H9 (cell line): Measurements from ENCODE around the gene LRRC36. TPM values are rescaled to one million over a fixed set of nuclear protein-coding genes. Genes with fewer than 3 reads are reported as not detected.

Source experiments
- DNase-seq: peaks from one replicate; pipeline ENCODE4 v3.0.0-alpha.2; 2017
- H2AFZ ChIP-seq: one replicate; pipeline ENCODE4 v1.6.1; 2013; ENCODE audit warnings: mild to moderate bottlenecking, low read length, control low read depth, moderate library complexity
- H2AK5ac ChIP-seq: 2 replicates; pipeline ENCODE4 v1.6.1; 2013; ENCODE audit warnings: low read length, control low read depth, mixed read lengths; ENCODE audit not compliant: insufficient read length
- H2BK120ac ChIP-seq: one replicate; pipeline ENCODE4 v1.6.1; 2013; ENCODE audit warnings: low read depth, mild to moderate bottlenecking, low read length, control low read depth, inconsistent platforms; ENCODE audit not compliant: poor library complexity, severe bottlenecking
- H2BK12ac ChIP-seq: 2 replicates; pipeline ENCODE4 v1.6.1; 2013; ENCODE audit warnings: low read length, control low read depth, mixed read lengths, low read depth; ENCODE audit not compliant: insufficient read length
- H2BK15ac ChIP-seq: 2 replicates; pipeline ENCODE4 v1.6.1; 2013; ENCODE audit warnings: low read depth, low read length, control low read depth
- H2BK20ac ChIP-seq: one replicate; pipeline ENCODE4 v1.6.1; 2013; ENCODE audit warnings: low read depth, mild to moderate bottlenecking, low read length, control low read depth, inconsistent platforms; ENCODE audit not compliant: poor library complexity, severe bottlenecking
- H2BK5ac ChIP-seq: 2 replicates; pipeline ENCODE4 v1.6.1; 2013; ENCODE audit warnings: low read length, control low read depth, mixed read lengths; ENCODE audit not compliant: insufficient read length
- H3K14ac ChIP-seq: 2 replicates; pipeline ENCODE4 v1.6.1; 2013; ENCODE audit warnings: low read length, control low read depth; ENCODE audit not compliant: insufficient read depth
- H3K18ac ChIP-seq: 2 replicates; pipeline ENCODE4 v1.6.1; 2013; ENCODE audit warnings: low read depth, mild to moderate bottlenecking, mixed read lengths, low read length, control low read depth; ENCODE audit not compliant: insufficient read length
- H3K23ac ChIP-seq: 2 replicates; pipeline ENCODE4 v1.6.1; 2013; ENCODE audit warnings: low read length, control low read depth, mixed read lengths, low read depth; ENCODE audit not compliant: insufficient read length
- H3K23me2 ChIP-seq: 2 replicates; pipeline ENCODE4 v1.6.1; 2013; ENCODE audit warnings: low read depth, mild to moderate bottlenecking, mixed read lengths, low read length, control low read depth; ENCODE audit not compliant: insufficient read length, poor library complexity, severe bottlenecking
- H3K27ac ChIP-seq: 2 replicates; pipeline ENCODE4 v1.5.1; 2013; ENCODE audit warnings: low read length, control low read depth, mixed read lengths, low read depth; ENCODE audit not compliant: insufficient read length
- H3K27me3 ChIP-seq: 2 replicates; pipeline ENCODE4 v1.6.1; 2013; ENCODE audit warnings: low read length, control low read depth, inconsistent platforms; ENCODE audit not compliant: insufficient read depth
- H3K4ac ChIP-seq: 2 replicates; pipeline ENCODE4 v1.6.1; 2013; ENCODE audit warnings: low read depth, mild to moderate bottlenecking, control low read depth, inconsistent platforms, low read length, moderate library complexity
- H3K4me1 ChIP-seq: 2 replicates; pipeline ENCODE4 v1.6.1; 2013; ENCODE audit warnings: low read length, control low read depth, inconsistent platforms; ENCODE audit not compliant: insufficient read depth
- H3K4me2 ChIP-seq: 2 replicates; pipeline ENCODE4 v1.6.1; 2013; ENCODE audit warnings: low read length, control low read depth, mixed read lengths; ENCODE audit not compliant: insufficient read length, insufficient read depth
- H3K56ac ChIP-seq: 2 replicates; pipeline ENCODE4 v1.6.1; 2013; ENCODE audit warnings: low read depth, mild to moderate bottlenecking, mixed read lengths, low read length, control low read depth; ENCODE audit not compliant: insufficient read length
- H3K79me1 ChIP-seq: 2 replicates; pipeline ENCODE4 v1.6.1; 2013; ENCODE audit warnings: low read depth, mild to moderate bottlenecking, moderate library complexity, low read length, control low read depth, inconsistent platforms; ENCODE audit not compliant: insufficient read depth, poor library complexity, severe bottlenecking
- H3K79me2 ChIP-seq: 2 replicates; pipeline ENCODE4 v1.6.1; 2013; ENCODE audit warnings: low read length, control low read depth, inconsistent platforms; ENCODE audit not compliant: insufficient read depth
- H3K9ac ChIP-seq: 2 replicates; pipeline ENCODE4 v1.6.1; 2013; ENCODE audit warnings: low read length, control low read depth, mixed read lengths; ENCODE audit not compliant: insufficient read length; ENCODE audit errors: extremely low read depth
- H3K9me3 ChIP-seq: one replicate; pipeline ENCODE4 v1.6.1; 2013; ENCODE audit warnings: low read depth, low read length, inconsistent platforms; ENCODE audit not compliant: control insufficient read depth
- H3T11ph ChIP-seq: one replicate; pipeline ENCODE4 v1.6.1; 2013; ENCODE audit warnings: mild to moderate bottlenecking, low read length, control low read depth, inconsistent platforms
- H4K20me1 ChIP-seq: one replicate; pipeline ENCODE4 v1.6.1; 2013; ENCODE audit not compliant: control insufficient read depth, insufficient read length, insufficient read depth
- H4K5ac ChIP-seq: 2 replicates; pipeline ENCODE4 v1.6.1; 2013; ENCODE audit warnings: low read depth, mild to moderate bottlenecking, mixed read lengths, low read length, control low read depth; ENCODE audit not compliant: insufficient read length
- H4K8ac ChIP-seq: replicated peaks from 2 replicates; pipeline ENCODE4 v1.6.1; 2013; ENCODE audit warnings: low read length, control low read depth, mixed read lengths, low read depth; ENCODE audit not compliant: insufficient read length
- H4K91ac ChIP-seq: 2 replicates; pipeline ENCODE4 v1.6.1; 2013; ENCODE audit warnings: low read depth, mild to moderate bottlenecking, moderate library complexity, mixed read lengths, low read length, control low read depth; ENCODE audit not compliant: insufficient read length
- H3K27ac Mint-ChIP-seq, 3 experiments: 2 replicates in 2 of 3; 3 replicates in 1 of 3; pipeline ENCODE4 v1.8.0; 2020 to 2021; ENCODE audit warnings: mixed read lengths in 3 of 3, mild to moderate bottlenecking in 1 of 3, moderate library complexity in 1 of 3
- H3K27me3 Mint-ChIP-seq: 2 replicates; pipeline ENCODE4 v1.8.0; 2021; ENCODE audit warnings: low read depth, mild to moderate bottlenecking, moderate library complexity, mixed read lengths
- H3K36me3 Mint-ChIP-seq, 3 experiments: 2 replicates in 2 of 3; 3 replicates in 1 of 3; pipeline ENCODE4 v1.8.0; 2020 to 2021; ENCODE audit warnings: low read depth in 3 of 3, mixed read lengths in 3 of 3; ENCODE audit not compliant: insufficient read depth in 1 of 3
- H3K4me1 Mint-ChIP-seq, 2 experiments: 2 replicates each; pipeline ENCODE4 v1.8.0; 2020; ENCODE audit warnings: mixed read lengths in 2 of 2
- H3K4me3 Mint-ChIP-seq, 2 experiments: 2 replicates in 1 of 2; 3 replicates in 1 of 2; pipeline ENCODE4 v1.8.0; 2020 to 2021; ENCODE audit warnings: mild to moderate bottlenecking in 2 of 2, mixed read lengths in 2 of 2, moderate library complexity in 1 of 2
- H3K9me3 Mint-ChIP-seq, 2 experiments: 2 replicates in 1 of 2; 3 replicates in 1 of 2; pipeline ENCODE4 v1.8.0; 2020; ENCODE audit warnings: mild to moderate bottlenecking in 2 of 2, mixed read lengths in 2 of 2, moderate library complexity in 1 of 2
- CTCF ChIP-seq: fragments of 200-600 bp; sonication (generic); conservative IDR thresholded peaks from 3 replicates; pipeline ENCODE4 v1.8.0; 2021; ENCODE audit warnings: antibody characterized with exemption, mild to moderate bottlenecking
- WGBS: extraction: QIAGEN DNeasy Blood & Tissue Kit; methylation state at CpG from one replicate; pipeline ENCODE4 v1.1.7; 2013; ENCODE audit warnings: missing lambda C conversion rate, low lambda C conversion rate, mixed read lengths; ENCODE audit not compliant: insufficient read length; ENCODE audit errors: extremely low coverage; 5-methylcytosine and 5-hydroxymethylcytosine counted together
- total RNA-seq: library from RNA; stranded (reverse); gene quantifications from 2 replicates; pipeline ENCODE4 v1.2.1, GENCODE V29; 2021

The LRRC36 gene
- total RNA-seq, 1 experiment from 2014 or later, result not detected

- Histone ChIP-seq H4K5ac (no peak overlapping the region), H3K9me3 (no peaks in the 10 kb centered on the region), H3K56ac (no peak overlapping the region), H3K23ac (no peak overlapping the region), H4K20me1 (no peaks in the 10 kb centered on the region), H4K8ac (no peak overlapping the region), H3K23me2 (peaks cover 6% of the 10 kb centered on the region), H4K91ac (no peak overlapping the region), H3K4me2 (no peak overlapping the region), H2BK5ac (no peak overlapping the region), H3K9ac (no peak overlapping the region), H3K14ac (no peak overlapping the region), H2AFZ (no peak overlapping the region), H3K4ac (no peak overlapping the region), H3K27me3 (no peaks in the 10 kb centered on the region), H3T11ph (no peak overlapping the region), H3K79me2 (no peaks in the 10 kb centered on the region), H3K27ac (no peak overlapping the region), H2AK5ac (no peak overlapping the region), H3K4me1 (no peaks in the 10 kb centered on the region), H3K79me1 (no peaks in the 10 kb centered on the region), H2BK12ac (no peak overlapping the region), H3K18ac (no peak overlapping the region), H2BK120ac (no peak overlapping the region), H2BK15ac (no peak overlapping the region), H2BK20ac (no peak overlapping the region)
- Mint-ChIP-seq H3K4me1 (peaks cover 3 to 5% of the 10 kb centered on the region in 2 experiments; a peak in 3 of 4 replicates), H3K27ac (no peak overlapping the region), H3K27me3 (peaks cover 16% of the 10 kb centered on the region), H3K36me3 (peaks cover 0 to 10% (median 4%) of the 10 kb centered on the region in 3 experiments; a peak in 3 of 7 replicates), H3K9me3 (no peaks in the 10 kb centered on the region), H3K4me3 (no peak overlapping the region)
- no CpG with 5 or more reads among the region's 14 CpGs for WGBS
- DNase-seq, result no peak
- no peak for TF ChIP-seq CTCF
Observed at GRCh38 chr16:67281536-67282446, 44.8 kb upstream of the LRRC36 start.
